GM19467 (cell line): ENCODE data around the gene CLECL1.
"Not testable (repeated sequence)": the region's sequence is repeated elsewhere in the genome, so short reads cannot be mapped to it uniquely, and the experiment has no call there.

Experiments used
- ATAC-seq: cut with Tn5 transposase; IDR thresholded peaks from one replicate; pipeline ENCODE4 v1.9.1; 2021; ENCODE audit warnings: mild to moderate bottlenecking, moderate library complexity; ENCODE audit not compliant: unreplicated experiment

The CLECL1 gene

GRCh38 chr12:9724023-9724422 lies 8.9 kb downstream of the CLECL1 start:
- ATAC-seq, result no peak

- peak; percentile 45 for ATAC-seq
These were observed 11.4 kb downstream of the CLECL1 start for GRCh38 chr12:9721394-9722092.

GRCh38 chr12:9719790-9720189 lies 13.1 kb downstream of the CLECL1 start:
- ATAC-seq, result no peak

GRCh38 chr12:9718968-9719367 lies 13.9 kb downstream of the CLECL1 start:
- ATAC-seq, result peak; percentile 35

- no peak for ATAC-seq
These were observed 15.6 kb downstream of the CLECL1 start for GRCh38 chr12:9717070-9717925.

- ATAC-seq, result peak; percentile 68
These were observed 19.8 kb downstream of the CLECL1 start for GRCh38 chr12:9713032-9713558.

GRCh38 chr12:9711664-9712063 lies 21.2 kb downstream of the CLECL1 start:
- ATAC-seq, result no peak

- no peak for ATAC-seq
These were observed 22.1 kb downstream of the CLECL1 start for GRCh38 chr12:9710584-9711375.

- ATAC-seq, result no peak
These were observed 24.0 kb downstream of the CLECL1 start for GRCh38 chr12:9708853-9709252.

GRCh38 chr12:9707864-9708808 lies 24.8 kb downstream of the CLECL1 start:
- ATAC-seq, result no peak

- no peak for ATAC-seq
These were observed 25.5 kb downstream of the CLECL1 start for GRCh38 chr12:9707356-9707755.

- ATAC-seq, result no peak
These were observed 26.7 kb downstream of the CLECL1 start for GRCh38 chr12:9706086-9706685.

- not testable (repeated sequence) for ATAC-seq
These were observed 28.3 kb downstream of the CLECL1 start for GRCh38 chr12:9704561-9704960.

GRCh38 chr12:9702255-9702654 lies 30.6 kb downstream of the CLECL1 start:
- no peak for ATAC-seq

- no peak for ATAC-seq
These were observed 31.3 kb downstream of the CLECL1 start for GRCh38 chr12:9701380-9702154.

GRCh38 chr12:9700606-9700956 lies 32.3 kb downstream of the CLECL1 start:
- no peak for ATAC-seq

- no peak for ATAC-seq
These were observed 32.8 kb downstream of the CLECL1 start for GRCh38 chr12:9699898-9700605.

- no peak for ATAC-seq
These were observed 33.5 kb downstream of the CLECL1 start for GRCh38 chr12:9699269-9699897.
